Stimulated activated CD8-positive, alpha-beta memory T cell treated with anti-CD3 and anti-CD28 coated beads, Interleukin-7, amount 100 ng/mL, for 48 hours (primary cell): Measurements from ENCODE around the gene BEGAIN.

Experiments
- DNase-seq, 2 donors: peaks; one replicate each; pipeline ENCODE4 v3.0.0-alpha.2; 2020; ENCODE audit warnings: low read depth in 1 of 2; ENCODE audit errors: extremely low read depth in 1 of 2

BEGAIN gene, protein sequence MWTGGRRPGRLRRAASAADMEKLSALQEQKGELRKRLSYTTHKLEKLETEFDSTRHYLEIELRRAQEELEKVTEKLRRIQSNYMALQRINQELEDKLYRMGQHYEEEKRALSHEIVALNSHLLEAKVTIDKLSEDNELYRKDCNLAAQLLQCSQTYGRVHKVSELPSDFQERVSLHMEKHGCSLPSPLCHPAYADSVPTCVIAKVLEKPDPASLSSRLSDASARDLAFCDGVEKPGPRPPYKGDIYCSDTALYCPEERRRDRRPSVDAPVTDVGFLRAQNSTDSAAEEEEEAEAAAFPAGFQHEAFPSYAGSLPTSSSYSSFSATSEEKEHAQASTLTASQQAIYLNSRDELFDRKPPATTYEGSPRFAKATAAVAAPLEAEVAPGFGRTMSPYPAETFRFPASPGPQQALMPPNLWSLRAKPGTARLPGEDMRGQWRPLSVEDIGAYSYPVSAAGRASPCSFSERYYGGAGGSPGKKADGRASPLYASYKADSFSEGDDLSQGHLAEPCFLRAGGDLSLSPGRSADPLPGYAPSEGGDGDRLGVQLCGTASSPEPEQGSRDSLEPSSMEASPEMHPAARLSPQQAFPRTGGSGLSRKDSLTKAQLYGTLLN

GRCh38 chr14:100587086-100587762 is at the start of gene BEGAIN:
Gene BEGAIN (minus strand): TSS chr14:100587417. CDS start chr14:100587290, 127 bp downstream.
- no peak for DNase-seq

DNA sequence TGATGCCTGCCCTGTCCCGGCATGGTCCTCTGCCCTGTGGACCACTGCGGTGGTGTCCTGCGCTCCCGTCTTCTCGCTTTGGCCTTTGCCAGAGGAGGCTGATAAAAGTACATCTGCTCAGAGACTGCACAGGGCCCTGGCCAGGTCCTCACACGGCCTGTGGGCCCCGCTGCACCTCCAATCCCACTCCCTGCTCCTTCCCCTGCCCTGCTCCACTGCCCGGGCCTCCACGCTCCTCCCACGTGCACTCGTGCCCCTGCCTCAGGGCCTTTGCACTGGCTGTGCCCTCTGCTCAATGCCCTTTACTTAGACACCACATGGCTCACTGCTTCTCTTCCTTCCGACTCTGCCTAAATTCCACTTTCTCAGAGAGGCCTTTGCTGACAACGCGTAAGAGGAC is 49.3 kb upstream of the BEGAIN start:
- no peak for DNase-seq

- no peak for DNase-seq
These were observed 46.8 kb upstream of the BEGAIN start for GRCh38 chr14:100634026-100634425.

- no peak for DNase-seq
These were observed 46.2 kb upstream of the BEGAIN start for GRCh38 chr14:100633406-100633805.

DNA sequence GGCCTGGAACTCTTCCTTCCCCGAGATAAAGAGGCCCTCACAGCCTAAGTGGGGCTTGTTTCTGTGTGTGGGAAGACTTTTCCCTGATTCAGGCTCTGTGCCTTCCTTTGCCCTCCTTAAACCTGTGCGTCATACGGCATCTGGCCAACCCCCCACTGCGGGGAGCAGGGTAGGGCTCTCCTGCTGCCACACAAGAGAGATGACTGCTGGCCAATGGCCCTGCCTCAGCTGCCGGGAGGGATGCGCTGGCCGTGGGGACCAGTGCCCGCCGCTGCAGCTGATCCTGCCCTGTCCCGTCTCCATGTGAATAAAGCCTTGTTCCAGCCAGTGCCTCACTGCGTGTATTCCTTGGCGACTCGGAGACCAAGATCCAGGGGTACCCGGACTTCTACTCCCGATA is 42.5 kb upstream of the BEGAIN start:
- no peak for DNase-seq

DNA sequence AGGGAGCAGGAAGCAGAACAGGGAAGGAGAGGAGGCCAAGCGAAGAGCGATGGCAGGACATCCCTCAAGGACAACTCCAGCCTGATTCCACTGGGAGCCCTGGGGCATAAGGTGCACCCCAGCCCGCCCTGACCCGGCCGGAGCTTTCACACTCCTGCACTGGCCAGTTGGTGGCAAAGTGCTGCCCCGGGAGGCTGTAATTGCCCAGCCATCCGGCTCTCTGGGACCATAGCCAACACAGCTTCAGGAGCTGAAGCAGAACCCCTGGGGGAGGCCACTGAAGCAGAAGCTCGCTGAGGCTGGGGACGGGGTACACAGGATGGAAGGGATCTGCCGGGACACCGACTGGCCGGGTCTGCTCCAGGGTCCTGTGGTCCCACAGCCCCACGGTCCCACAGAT is 41.9 kb upstream of the BEGAIN start:
- DNase-seq: no peak

- DNase-seq: no peak
These were observed 41.0 kb upstream of the BEGAIN start for GRCh38 chr14:100628225-100628624.

- no peak for DNase-seq
These were observed 39.4 kb upstream of the BEGAIN start for GRCh38 chr14:100626614-100627013.

DNA sequence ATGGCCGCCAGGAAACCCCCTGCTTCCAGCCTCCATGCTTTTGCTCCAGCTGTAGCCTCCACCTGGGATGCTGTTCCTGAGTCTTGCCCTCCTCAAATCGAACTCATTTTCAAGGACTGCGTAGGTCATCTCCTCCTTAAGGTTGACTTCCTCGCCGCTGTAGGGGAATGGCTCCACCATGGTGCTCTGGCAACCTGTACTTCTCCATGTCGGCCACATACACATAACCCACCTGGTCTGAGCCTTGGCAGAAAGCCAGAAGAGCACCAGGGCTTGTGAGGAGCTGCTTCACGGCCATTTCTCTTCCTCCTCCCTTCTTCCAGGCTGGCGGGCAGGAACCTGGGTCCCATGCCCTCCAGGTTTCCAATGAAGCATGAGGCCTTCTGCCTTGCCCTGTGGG is 36.7 kb upstream of the BEGAIN start:
- DNase-seq: no peak

- no peak for DNase-seq
These were observed 36.3 kb upstream of the BEGAIN start for GRCh38 chr14:100623557-100623956.

GRCh38 chr14:100622708-100623485 is 35.7 kb upstream of the BEGAIN start:
- DNase-seq: no peak

DNA sequence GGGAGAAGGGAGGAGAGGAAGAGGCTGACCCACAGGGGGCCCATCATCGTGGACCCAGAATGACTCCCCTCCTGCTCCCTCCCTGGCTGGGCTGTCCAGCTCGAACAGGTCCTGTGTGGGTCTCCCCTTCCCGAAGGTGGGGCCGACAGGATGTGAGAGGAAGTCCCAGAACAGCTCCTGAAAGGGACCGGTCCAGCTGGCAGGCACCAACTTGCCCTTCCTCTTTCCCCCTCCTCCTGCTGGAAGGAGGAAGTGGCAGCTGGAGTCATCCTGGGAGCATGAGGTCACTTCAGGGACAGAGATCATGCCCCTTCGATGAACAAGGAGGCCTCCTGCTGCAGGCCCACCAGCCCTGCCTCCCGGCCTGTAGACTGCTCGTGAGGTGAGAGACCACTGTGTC is 35.0 kb upstream of the BEGAIN start:
- DNase-seq: no peak

GRCh38 chr14:100621806-100622205 is 34.6 kb upstream of the BEGAIN start:
- DNase-seq: no peak

DNA sequence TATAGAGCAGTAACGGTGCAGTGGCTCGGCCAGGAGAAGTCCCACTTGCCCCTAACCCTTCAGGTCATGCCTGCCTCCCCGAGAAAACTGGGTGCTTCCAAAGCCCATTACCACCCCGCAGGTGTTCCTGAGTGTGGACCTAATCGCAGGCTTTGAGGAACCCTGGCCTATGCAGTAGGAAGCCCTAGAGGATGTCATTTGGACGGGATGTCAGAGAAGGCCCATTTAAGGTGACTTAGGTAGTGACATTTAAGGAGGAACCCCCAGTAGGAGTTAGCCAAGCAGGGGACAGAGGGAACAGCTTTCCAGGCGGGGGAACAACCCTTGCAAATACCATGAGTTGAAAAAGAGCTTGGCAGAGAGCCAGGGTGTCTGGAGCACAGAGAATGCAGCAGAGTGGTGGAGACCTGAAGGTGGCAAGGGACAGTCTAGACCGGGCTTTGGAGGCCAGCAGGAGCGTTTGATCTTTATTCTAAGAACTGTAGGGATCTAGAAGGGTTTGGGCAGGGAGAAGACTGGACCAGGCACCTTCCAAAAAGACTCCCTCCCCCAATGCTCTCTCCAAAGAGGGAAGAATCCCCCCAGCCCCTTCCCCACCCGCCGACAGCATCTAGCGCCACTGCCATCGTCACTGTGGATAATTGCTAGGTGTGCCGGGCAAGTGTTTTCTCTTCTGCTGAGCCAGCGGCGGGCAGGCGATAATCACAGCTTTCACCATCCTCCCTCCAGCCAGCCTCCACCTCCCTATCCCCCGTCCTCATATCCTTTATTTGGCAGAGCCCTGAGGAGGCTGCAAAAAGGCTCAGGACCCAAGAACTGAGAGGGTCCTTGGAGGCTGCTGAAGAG is 33.3 kb upstream of the BEGAIN start:
- DNase-seq: no peak

DNA sequence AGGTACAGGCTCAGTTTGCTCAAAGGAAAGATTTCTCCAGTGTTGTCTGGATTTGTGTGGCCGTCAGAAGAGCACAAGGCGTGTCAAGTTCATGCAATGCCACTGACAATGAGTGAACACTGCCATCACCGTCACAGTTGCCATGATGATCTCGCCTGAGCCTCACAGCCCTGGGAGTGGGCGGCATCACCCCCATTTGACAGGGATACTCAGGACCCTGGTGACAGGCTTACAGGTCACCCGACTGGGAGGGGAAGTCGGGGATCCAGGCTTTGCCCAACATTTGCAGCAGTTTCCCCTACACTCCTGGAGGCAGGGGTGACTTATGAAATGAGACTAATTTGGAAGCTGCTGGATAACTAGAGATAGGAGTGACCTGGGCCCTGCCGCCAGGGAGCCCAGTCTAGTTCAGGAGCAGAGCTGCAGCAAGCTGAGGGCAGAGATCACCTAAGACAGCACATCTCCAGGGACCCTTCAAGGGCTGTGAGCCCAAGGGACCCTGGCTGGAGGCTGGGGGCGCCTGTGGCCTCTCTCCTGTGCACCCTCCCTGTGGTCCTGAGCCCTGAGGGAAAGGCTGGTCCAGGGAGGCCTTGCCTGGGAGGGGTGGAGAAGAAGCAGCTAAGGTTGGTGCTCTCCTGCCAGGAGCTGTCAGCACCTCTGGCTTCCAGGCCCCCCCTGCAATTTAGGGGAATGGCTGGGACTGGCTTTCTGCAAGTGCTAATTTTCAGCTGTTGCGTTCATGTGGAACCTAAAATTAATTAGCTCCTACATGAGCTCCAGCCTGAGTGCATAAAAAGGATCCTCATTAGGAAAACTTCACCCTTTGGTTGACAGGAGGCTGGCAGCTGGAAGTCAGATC is 32.4 kb upstream of the BEGAIN start:
- DNase-seq: no peak

DNA sequence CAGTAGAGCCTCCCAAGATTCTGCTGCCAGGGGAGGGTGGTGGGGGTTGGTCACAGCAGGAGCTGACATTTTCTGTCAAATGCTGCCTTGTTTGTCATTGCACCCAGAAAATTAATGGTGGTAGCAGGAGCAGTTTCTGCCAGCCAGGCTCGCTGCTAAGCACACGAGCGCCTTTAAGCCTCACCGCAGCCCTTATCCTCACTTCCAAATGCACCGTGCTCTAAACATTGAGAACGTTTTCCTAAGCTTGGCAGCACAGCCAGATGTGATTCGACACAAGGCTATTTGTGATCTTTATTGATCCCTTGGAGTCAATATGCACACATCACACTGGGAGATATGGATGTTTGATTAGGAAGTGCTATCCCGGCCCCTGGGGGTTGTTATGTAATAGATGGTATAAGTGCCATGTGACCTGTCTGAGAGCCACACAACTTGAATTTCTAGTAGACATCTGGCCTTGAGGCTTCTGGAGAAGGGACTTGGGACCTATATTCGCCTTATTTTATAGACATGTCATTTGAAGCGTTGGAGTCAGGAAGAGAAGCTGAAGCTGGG is 31.6 kb upstream of the BEGAIN start:
- no peak for DNase-seq

- DNase-seq: no peak
These were observed 31.1 kb upstream of the BEGAIN start for GRCh38 chr14:100618318-100618693.

GRCh38 chr14:100617410-100618317 is 30.4 kb upstream of the BEGAIN start:
- DNase-seq: no peak
